Adrenal gland (tissue), 5 donors: ENCODE results near the gene HM13.
A peak's percentile ranks its signal among the peaks of the same experiment; 100 is the strongest.

Experiments used
- CTCF ChIP-seq, 6 experiments: fragments of 450-650 bp in 4 of 6; fragments of 200-600 bp in 2 of 6; sonication (generic) in 1 of 6; IDR thresholded peaks; 1 replicate in 5 of 6; 2 replicates in 1 of 6; pipeline versions ENCODE4 v1.5.1 to v1.8.0; 2016 to 2021; ENCODE audit warnings: antibody characterized with exemption in 6 of 6, mild to moderate bottlenecking in 2 of 6, moderate library complexity in 1 of 6
- POLR2A ChIP-seq, 2 donors: fragments of 450-650 bp; IDR thresholded peaks; one replicate each; pipeline ENCODE4 v1.6.1; 2017; ENCODE audit warnings: antibody characterized with exemption in 2 of 2, mild to moderate bottlenecking in 2 of 2, moderate library complexity in 1 of 2
- donor health status: DM: no; HTN: no; CAD: no.

GRCh38 chr20:31560094-31560745 is 46.0 kb downstream of the HM13 start:
- TF ChIP-seq POLR2A (IDR thresholded peaks at IDR 0.05) (no peak), CTCF (IDR thresholded peaks at IDR 0.05) (peak; percentile 73 to 84 (median 78))
